Ascending aorta (tissue), 2 donors: ENCODE measurements around the gene C4orf46. TPM values are rescaled to one million over a fixed set of nuclear protein-coding genes. Genes with fewer than 3 reads are reported as not detected.

Experiments
- DNase-seq, 2 donors: peaks; one replicate each; pipeline ENCODE4 v3.0.0-alpha.2; 2019; ENCODE audit warnings: low spot score in 2 of 2
- H3K27ac ChIP-seq, 2 donors: fragments of 200-600 bp; sonication (generic); one replicate each; pipeline ENCODE4 v1.5.1; 2016 to 2017; ENCODE audit warnings: mild to moderate bottlenecking in 1 of 2
- H3K27me3 ChIP-seq: fragments of 200-600 bp; sonication (generic); one replicate; pipeline ENCODE4 v1.5.1; 2017
- H3K36me3 ChIP-seq, 2 donors: fragments of 200-600 bp; sonication (generic); one replicate each; pipeline ENCODE4 v1.5.1; 2016
- H3K4me1 ChIP-seq, 2 donors: fragments of 200-600 bp; sonication (generic); one replicate each; pipeline ENCODE4 v1.5.1; 2016 to 2017; ENCODE audit warnings: mild to moderate bottlenecking in 1 of 2
- H3K4me3 ChIP-seq, 2 donors: fragments of 200-600 bp; sonication (generic); one replicate each; pipeline ENCODE4 v1.5.1; 2016 to 2017; ENCODE audit warnings: mild to moderate bottlenecking in 1 of 2
- H3K9me3 ChIP-seq, 2 donors: fragments of 200-600 bp; sonication (generic); one replicate each; pipeline ENCODE4 v1.5.1; 2016
- intact Hi-C: fragments of 100-400 bp; cut with DNase I; formaldehyde crosslinking; loops from one replicate; pipeline ENCODE4 v1.15.1; 2023
- total RNA-seq: library from RNA; depleted of rRNA; stranded (reverse); fragments of >200 nt; gene quantifications from one replicate; pipeline ENCODE4 v1.1.0, GENCODE V29; 2016
- TF ChIP-seq, protein P1 (sequence below), 3 experiments: fragments of 200-600 bp in 2 of 3; fragments of 450-650 bp in 1 of 3; sonication (generic) in 2 of 3; IDR thresholded peaks; one replicate each; pipeline ENCODE4 v1.5.1; 2016 to 2019; ENCODE audit warnings: antibody characterized with exemption in 3 of 3, mild to moderate bottlenecking in 1 of 3, moderate library complexity in 1 of 3

Gene C4orf46
- total RNA-seq, 1 donor from 2014 or later: 0.75 TPM

DNA sequence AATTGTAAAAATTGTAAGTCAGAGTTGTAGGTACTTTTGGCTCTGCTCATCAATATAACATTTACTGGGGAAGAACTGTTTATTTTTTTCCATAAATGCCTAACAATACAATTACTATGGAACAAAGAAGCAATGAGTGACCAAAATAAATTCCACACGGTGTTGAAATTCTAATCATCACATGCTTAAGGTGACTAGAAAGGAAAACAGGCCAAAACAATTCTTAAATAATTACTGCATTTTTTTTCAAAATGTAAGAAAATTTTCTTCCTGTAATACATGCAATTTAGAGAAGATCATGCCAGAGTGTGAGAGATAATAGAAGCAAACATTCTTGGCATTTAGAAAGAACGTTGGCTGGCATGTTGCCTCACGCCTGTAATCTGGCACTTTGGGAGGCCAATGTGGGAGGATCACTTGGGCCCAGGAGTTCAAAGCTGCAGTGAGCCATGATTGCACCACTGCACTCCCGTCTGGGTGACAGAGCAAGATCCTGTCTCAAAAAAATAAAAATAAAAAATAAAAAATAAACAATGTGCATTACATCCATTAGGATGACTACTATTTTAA lies 22.5 kb downstream of the C4orf46 start:
- Histone ChIP-seq H3K9me3 (no peaks in the 10 kb centered on the region), H3K4me3 (no peak overlapping the region), H3K36me3 (no peaks in the 10 kb centered on the region), H3K4me1 (no peaks in the 10 kb centered on the region), H3K27ac (no peak overlapping the region), H3K27me3 (no peaks in the 10 kb centered on the region)
- TF ChIP-seq, protein P1, sequence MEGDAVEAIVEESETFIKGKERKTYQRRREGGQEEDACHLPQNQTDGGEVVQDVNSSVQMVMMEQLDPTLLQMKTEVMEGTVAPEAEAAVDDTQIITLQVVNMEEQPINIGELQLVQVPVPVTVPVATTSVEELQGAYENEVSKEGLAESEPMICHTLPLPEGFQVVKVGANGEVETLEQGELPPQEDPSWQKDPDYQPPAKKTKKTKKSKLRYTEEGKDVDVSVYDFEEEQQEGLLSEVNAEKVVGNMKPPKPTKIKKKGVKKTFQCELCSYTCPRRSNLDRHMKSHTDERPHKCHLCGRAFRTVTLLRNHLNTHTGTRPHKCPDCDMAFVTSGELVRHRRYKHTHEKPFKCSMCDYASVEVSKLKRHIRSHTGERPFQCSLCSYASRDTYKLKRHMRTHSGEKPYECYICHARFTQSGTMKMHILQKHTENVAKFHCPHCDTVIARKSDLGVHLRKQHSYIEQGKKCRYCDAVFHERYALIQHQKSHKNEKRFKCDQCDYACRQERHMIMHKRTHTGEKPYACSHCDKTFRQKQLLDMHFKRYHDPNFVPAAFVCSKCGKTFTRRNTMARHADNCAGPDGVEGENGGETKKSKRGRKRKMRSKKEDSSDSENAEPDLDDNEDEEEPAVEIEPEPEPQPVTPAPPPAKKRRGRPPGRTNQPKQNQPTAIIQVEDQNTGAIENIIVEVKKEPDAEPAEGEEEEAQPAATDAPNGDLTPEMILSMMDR (IDR thresholded peaks at IDR 0.05): no peak
- DNase-seq: no peak
- intact Hi-C loops: no loop called here

DNA sequence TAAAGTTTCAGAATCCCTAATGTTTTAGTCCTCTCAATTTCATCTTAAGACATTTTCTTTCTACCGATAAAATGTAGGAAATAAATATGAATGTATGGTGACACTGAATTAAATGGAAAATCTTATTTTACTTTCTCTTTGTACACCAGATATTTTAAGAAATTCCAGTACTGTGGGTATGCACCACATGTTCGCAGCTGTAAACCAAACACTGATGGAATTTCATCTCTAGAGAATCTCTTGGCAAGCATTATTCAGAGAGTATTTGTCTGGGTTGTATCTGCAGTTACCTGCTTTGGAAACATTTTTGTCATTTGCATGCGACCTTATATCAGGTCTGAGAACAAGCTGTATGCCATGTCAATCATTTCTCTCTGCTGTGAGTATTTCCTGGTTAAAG lies 26.9 kb downstream of the C4orf46 start:
- no peak overlapping the region for H3K27ac ChIP-seq
- H3K4me1 ChIP-seq: no peaks in the 10 kb centered on the region
- H3K27me3 ChIP-seq: no peaks in the 10 kb centered on the region
- intact Hi-C loops: no loop called here
- H3K9me3 ChIP-seq: no peaks in the 10 kb centered on the region
- TF ChIP-seq, protein P1 (IDR thresholded peaks at IDR 0.05): no peak
- no peaks in the 10 kb centered on the region for H3K36me3 ChIP-seq
- DNase-seq: no peak
- H3K4me3 ChIP-seq: no peak overlapping the region

DNA sequence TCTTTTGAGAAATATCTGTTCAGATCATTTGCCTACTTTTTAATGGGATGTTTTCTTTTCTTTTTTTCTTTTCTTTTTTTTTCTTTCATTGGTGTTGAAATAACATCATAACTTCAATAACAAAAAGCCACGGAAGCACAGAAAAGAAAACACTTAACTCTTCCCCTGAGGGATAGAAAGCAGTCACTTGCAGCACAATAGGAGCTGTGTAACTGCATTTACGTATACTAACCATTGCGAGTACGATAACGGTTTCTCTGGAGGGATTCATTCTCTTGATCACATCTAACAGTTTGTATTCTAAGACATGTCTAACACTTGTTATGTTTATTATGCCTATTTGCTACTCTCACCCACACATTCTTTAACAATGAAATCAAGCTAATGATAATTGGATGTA lies 27.3 kb downstream of the C4orf46 start:
- no peak for DNase-seq
- Histone ChIP-seq H3K4me3 (no peak overlapping the region), H3K27me3 (no peaks in the 10 kb centered on the region), H3K4me1 (no peaks in the 10 kb centered on the region), H3K9me3 (no peaks in the 10 kb centered on the region), H3K27ac (no peak overlapping the region), H3K36me3 (no peaks in the 10 kb centered on the region)
- TF ChIP-seq, protein P1 (IDR thresholded peaks at IDR 0.05): no peak
- intact Hi-C loops: no loop called here

DNA sequence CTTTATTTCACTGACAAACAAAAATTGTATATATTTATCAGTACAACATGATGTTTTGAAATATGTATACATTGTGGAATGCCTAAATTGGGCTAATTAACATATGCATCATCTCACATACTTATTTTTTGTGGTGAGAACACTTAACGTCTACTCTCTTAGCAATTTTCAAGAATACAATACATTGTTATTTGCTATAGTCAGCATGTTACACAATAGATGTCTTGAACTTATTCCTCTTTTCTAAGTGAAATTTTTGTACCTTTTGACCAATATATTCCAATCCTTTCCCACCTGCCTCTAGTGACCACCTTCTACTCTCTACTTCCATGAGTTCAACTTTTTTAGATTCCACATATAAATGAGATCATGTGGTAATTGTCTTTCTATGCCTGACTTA lies 35.1 kb downstream of the C4orf46 start:
- H3K9me3 ChIP-seq: no peaks in the 10 kb centered on the region
- H3K4me3 ChIP-seq: no peak overlapping the region
- no peak for DNase-seq
- intact Hi-C loops: no loop called here
- TF ChIP-seq, protein P1 (IDR thresholded peaks at IDR 0.05): no peak
- H3K4me1 ChIP-seq: no peaks in the 10 kb centered on the region
- no peaks in the 10 kb centered on the region for H3K36me3 ChIP-seq
- no peak overlapping the region for H3K27ac ChIP-seq
- H3K27me3 ChIP-seq: no peaks in the 10 kb centered on the region

DNA sequence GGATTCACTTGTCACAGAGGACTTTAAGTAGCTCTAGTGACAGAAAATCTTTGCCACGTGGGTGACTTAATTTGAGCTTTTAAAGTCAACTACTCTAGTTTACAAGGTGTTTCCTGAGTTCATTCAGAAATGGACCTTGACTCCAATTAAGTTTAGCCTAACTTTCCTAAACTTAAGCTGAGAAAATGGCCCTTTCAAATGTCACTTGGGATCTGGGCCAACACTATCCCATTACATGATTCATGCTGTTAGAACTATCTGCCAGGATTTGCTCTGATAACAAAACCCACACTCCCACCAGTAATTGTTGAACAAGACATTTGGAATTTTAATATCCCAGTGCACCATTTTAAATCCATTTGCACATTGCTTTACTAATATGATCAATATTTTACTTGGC lies 40.8 kb downstream of the C4orf46 start:
- no peak overlapping the region for H3K27ac ChIP-seq
- TF ChIP-seq, protein P1 (IDR thresholded peaks at IDR 0.05): no peak
- no peaks in the 10 kb centered on the region for H3K36me3 ChIP-seq
- no peaks in the 10 kb centered on the region for H3K4me1 ChIP-seq
- H3K9me3 ChIP-seq: no peaks in the 10 kb centered on the region
- intact Hi-C loops: no loop called here
- no peak overlapping the region for H3K4me3 ChIP-seq
- no peak for DNase-seq
- no peaks in the 10 kb centered on the region for H3K27me3 ChIP-seq

DNA sequence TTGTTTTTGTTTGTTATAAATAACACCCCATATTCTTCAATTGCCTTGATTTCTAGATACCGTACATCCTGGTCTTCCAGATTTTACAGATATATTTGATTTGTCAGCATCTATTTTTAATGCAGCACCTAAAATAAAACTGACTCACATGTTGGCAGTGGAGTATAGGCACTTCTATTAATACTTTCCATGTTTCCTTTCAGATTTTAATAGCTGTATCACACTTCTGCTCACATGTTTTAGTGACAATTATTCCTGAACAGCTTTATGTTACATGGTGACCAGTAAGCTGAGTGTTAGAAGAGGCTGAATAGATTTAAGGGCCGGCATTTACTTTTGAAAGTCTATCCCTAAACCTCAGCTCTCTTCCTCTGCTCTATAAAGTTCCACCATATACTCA lies 46.1 kb downstream of the C4orf46 start:
- H3K27me3 ChIP-seq: no peaks in the 10 kb centered on the region
- intact Hi-C loops: loop anchor here (1.0 to 10.0 kb wide), 4 partner anchors 45 to 633 kb away; partner anchors contain the start of genes C4orf46 and GASK1B
- peak overlapping the region in 1 of 2 donors; percentile 37 for H3K4me3 ChIP-seq

More for the DNA sequence above, 46.1 kb downstream of the C4orf46 start:
- TF ChIP-seq, protein P1 (IDR thresholded peaks at IDR 0.05): no peak
- Histone ChIP-seq H3K27ac (peak overlapping the region; percentile 30 to 70), H3K4me1 (peaks cover 0 to 4% of the 10 kb centered on the region in 2 donors), H3K36me3 (no peaks in the 10 kb centered on the region), H3K9me3 (no peaks in the 10 kb centered on the region)
- no peak for DNase-seq
